ENCODE measurements around the gene PKM.

PKM gene

DNA sequence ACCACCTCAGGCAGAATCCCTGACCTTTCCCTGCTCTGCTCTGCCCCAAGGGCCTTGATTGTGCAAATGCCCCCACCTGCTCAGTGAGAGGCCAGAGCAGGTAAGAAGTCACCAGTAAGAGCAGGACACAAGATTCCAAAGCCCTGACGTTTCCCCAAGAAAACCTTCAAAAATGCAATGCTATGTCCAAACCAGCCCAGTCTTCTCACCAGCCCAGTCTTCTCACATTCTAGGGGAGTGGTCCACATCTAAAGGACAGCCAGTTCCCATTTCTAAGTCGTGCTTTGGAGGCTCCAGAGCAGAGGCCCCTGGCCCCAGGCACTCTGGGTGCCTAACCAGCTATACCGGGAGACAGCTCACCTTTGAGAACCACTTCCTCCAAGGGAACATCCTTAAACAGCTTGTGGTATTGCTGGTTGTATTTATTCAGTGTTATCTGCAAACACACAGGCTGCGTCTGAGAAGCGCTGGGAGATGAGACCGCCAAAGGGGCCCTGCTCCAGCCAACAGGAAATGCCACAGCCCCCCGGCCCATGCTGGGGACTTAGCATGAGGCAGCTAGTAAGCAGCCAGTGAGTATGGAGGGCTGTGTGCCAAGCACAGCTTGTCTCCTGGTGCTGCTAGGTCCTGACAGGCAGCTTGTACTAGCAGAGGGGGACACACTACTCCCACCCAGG, 62.7 kb downstream of the PKM start:
- no peak overlapping the region for H2AFZ ChIP-seq (ENCODE audit: low read length)
- H3K27me3 ChIP-seq (replicated peaks; ENCODE audit: insufficient read depth, low read length): no peaks in the 10 kb centered on the region
- no peaks in the 10 kb centered on the region for H3F3A ChIP-seq (ENCODE audit: insufficient read depth, low read length)
- no peaks in the 10 kb centered on the region for H3K4me1 ChIP-seq (ENCODE audit: low read length)
- TF ChIP-seq CTCF (IDR thresholded peaks at IDR 0.05; ENCODE audit: low read length): no peak
- TF ChIP-seq EZH2phosphoT487 (IDR thresholded peaks at IDR 0.05; ENCODE audit: low read length): no peak
- TF ChIP-seq EZH2 (optimal IDR thresholded peaks at IDR 0.05; ENCODE audit: low read depth, low read length): no peak
- no peak overlapping the region for H3K9ac ChIP-seq (ENCODE audit: low read length)
- no peak overlapping the region for H3K4me2 ChIP-seq (ENCODE audit: low read depth, low read length)
- no peaks in the 10 kb centered on the region for H3K9me2 ChIP-seq (replicated peaks; ENCODE audit: insufficient read depth, low read length)
- no peak overlapping the region for H3K27ac ChIP-seq (ENCODE audit: low read length)
- no peaks in the 10 kb centered on the region for H4K20me1 ChIP-seq (ENCODE audit: insufficient read depth, low read length)
- DNase-seq: no peak
- no peaks in the 10 kb centered on the region for H3K9me3 ChIP-seq (replicated peaks; ENCODE audit: insufficient read depth, low read length)
- no peak overlapping the region for H3K4me3 ChIP-seq (ENCODE audit: low read length)
- H3K79me2 ChIP-seq (ENCODE audit: low read length): no peaks in the 10 kb centered on the region
- no peaks in the 10 kb centered on the region for H3K36me3 ChIP-seq (replicated peaks; ENCODE audit: insufficient read depth, low read length)

DNA sequence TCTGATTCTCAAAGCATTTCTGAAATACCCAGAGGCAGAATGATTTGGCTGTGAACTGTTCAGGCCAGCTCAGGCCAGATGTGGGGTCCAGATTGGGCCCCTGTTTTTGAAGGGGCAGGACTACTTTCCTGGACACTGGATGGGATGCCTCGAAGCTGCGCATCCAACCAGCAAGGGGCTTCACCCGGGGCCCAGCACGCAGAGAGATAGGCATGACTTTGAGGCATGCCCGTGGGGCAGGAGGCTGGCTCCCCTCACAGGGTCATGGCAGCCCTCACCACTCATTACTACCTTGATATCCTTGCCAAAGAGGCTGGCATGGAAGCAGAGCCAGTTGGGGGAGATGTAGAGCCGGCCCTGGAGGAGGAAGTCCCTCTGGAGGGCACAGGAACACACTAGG, 63.5 kb downstream of the PKM start:
- Histone ChIP-seq H3K9ac (ENCODE audit: low read length) (no peak overlapping the region), H3K27me3 (replicated peaks; ENCODE audit: insufficient read depth, low read length) (no peaks in the 10 kb centered on the region), H4K20me1 (ENCODE audit: insufficient read depth, low read length) (no peaks in the 10 kb centered on the region), H3K27ac (ENCODE audit: low read length) (no peak overlapping the region), H3K4me1 (ENCODE audit: low read length) (no peaks in the 10 kb centered on the region), H3K4me2 (ENCODE audit: low read depth, low read length) (no peak overlapping the region), H3K79me2 (ENCODE audit: low read length) (no peaks in the 10 kb centered on the region), H3K9me2 (replicated peaks; ENCODE audit: insufficient read depth, low read length) (no peaks in the 10 kb centered on the region), H3F3A (ENCODE audit: insufficient read depth, low read length) (no peaks in the 10 kb centered on the region), H3K4me3 (ENCODE audit: low read length) (no peak overlapping the region), H3K9me3 (replicated peaks; ENCODE audit: insufficient read depth, low read length) (no peaks in the 10 kb centered on the region), H2AFZ (ENCODE audit: low read length) (no peak overlapping the region), H3K36me3 (replicated peaks; ENCODE audit: insufficient read depth, low read length) (no peaks in the 10 kb centered on the region)
- no peak for DNase-seq
- TF ChIP-seq EZH2 (optimal IDR thresholded peaks at IDR 0.05; ENCODE audit: low read depth, low read length): no peak
- TF ChIP-seq EZH2phosphoT487 (IDR thresholded peaks at IDR 0.05; ENCODE audit: low read length): no peak
- no peak for TF ChIP-seq CTCF (IDR thresholded peaks at IDR 0.05; ENCODE audit: low read length)

DNA sequence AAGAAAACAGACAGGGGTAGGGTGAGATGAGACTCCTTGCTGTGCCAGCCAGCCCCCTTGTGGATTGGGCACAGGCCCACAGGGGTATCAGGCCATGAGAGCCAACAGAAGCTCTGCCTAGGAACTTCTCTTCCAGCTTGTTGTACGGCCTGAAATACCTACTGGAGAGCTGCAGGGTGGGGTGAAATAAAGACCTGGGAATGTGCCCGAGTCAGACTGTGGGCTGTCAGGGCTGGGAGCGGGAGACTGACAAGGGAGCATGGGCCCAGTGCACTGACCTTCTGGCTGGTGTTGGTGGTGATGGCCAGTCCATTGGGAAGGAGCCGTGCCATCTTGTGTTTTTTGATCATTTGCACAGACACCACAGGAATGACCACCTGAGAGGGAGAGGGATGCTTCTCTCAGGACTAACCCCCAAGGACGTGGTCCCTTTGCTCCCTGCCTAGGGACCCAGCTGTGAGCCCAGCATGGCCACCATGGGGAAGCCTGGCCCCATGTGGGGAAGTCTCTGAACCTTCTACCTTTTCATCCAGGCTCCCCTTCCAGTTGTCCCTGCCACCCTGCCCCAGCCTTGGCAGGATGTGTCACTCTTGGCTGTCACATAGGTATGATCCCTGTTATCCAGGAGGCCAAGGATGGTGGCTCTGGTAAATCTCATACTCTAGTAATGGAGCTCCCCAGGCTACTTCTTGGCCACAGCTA, 64.1 kb downstream of the PKM start:
- Histone ChIP-seq H3K4me2 (ENCODE audit: low read depth, low read length) (no peak overlapping the region), H3K4me1 (ENCODE audit: low read length) (no peaks in the 10 kb centered on the region), H3K27ac (ENCODE audit: low read length) (no peak overlapping the region), H3K9me3 (replicated peaks; ENCODE audit: insufficient read depth, low read length) (no peaks in the 10 kb centered on the region), H2AFZ (ENCODE audit: low read length) (no peak overlapping the region), H3K9ac (ENCODE audit: low read length) (no peak overlapping the region), H3K36me3 (replicated peaks; ENCODE audit: insufficient read depth, low read length) (no peaks in the 10 kb centered on the region), H3K79me2 (ENCODE audit: low read length) (no peaks in the 10 kb centered on the region), H3K4me3 (ENCODE audit: low read length) (no peak overlapping the region), H3K9me2 (replicated peaks; ENCODE audit: insufficient read depth, low read length) (no peaks in the 10 kb centered on the region), H3F3A (ENCODE audit: insufficient read depth, low read length) (no peaks in the 10 kb centered on the region), H3K27me3 (replicated peaks; ENCODE audit: insufficient read depth, low read length) (no peaks in the 10 kb centered on the region), H4K20me1 (ENCODE audit: insufficient read depth, low read length) (no peaks in the 10 kb centered on the region)
- DNase-seq: no peak
- no peak for TF ChIP-seq EZH2phosphoT487 (IDR thresholded peaks at IDR 0.05; ENCODE audit: low read length)
- TF ChIP-seq EZH2 (optimal IDR thresholded peaks at IDR 0.05; ENCODE audit: low read depth, low read length): no peak
- TF ChIP-seq CTCF (IDR thresholded peaks at IDR 0.05; ENCODE audit: low read length): no peak

All from MM.1S (cell line).